IPS-20b (cell line): ENCODE results near the gene CDC42EP4.

Experiments
- H3K27ac ChIP-seq: one replicate; pipeline ENCODE4 v1.5.1; 2013; ENCODE audit warnings: low read length
- H3K27me3 ChIP-seq: 2 replicates; pipeline ENCODE4 v1.6.1; 2013; ENCODE audit warnings: mild to moderate bottlenecking, low read length, inconsistent platforms; ENCODE audit not compliant: insufficient read depth
- H3K36me3 ChIP-seq: 2 replicates; pipeline ENCODE4 v1.6.1; 2013; ENCODE audit warnings: low read depth, mild to moderate bottlenecking, inconsistent platforms, low read length, moderate library complexity; ENCODE audit not compliant: insufficient read depth
- H3K4me1 ChIP-seq: 2 replicates; pipeline ENCODE4 v1.6.1; 2013; ENCODE audit warnings: mild to moderate bottlenecking, control low read depth, inconsistent platforms, low read length, moderate library complexity; ENCODE audit not compliant: insufficient read depth
- H3K4me3 ChIP-seq: 2 replicates; pipeline ENCODE4 v1.5.1; 2013; ENCODE audit warnings: mild to moderate bottlenecking, low read length, inconsistent platforms
- H3K9ac ChIP-seq: 2 replicates; pipeline ENCODE4 v1.6.1; 2013; ENCODE audit warnings: low read depth, mild to moderate bottlenecking, inconsistent platforms, low read length, moderate library complexity
- H3K9me3 ChIP-seq: 2 replicates; pipeline ENCODE4 v1.6.1; 2013; ENCODE audit warnings: mild to moderate bottlenecking, low read depth, low read length, inconsistent platforms; ENCODE audit not compliant: insufficient read depth

CDC42EP4 gene

GRCh38 chr17:73280191-73280590, 31.6 kb downstream of the CDC42EP4 start:
- Histone ChIP-seq H3K4me3 (no peak overlapping the region), H3K27ac (no peak overlapping the region), H3K9ac (no peak overlapping the region), H3K9me3 (no peaks in the 10 kb centered on the region), H3K4me1 (peaks cover 3% of the 10 kb centered on the region; the same call in 1 of the 2 replicates), H3K36me3 (no peaks in the 10 kb centered on the region), H3K27me3 (no peaks in the 10 kb centered on the region)

GRCh38 chr17:73279704-73280103, 32.1 kb downstream of the CDC42EP4 start:
- Histone ChIP-seq H3K27ac (no peak overlapping the region), H3K9ac (no peak overlapping the region), H3K4me3 (no peak overlapping the region), H3K4me1 (peaks cover 3% of the 10 kb centered on the region; the same call in 1 of the 2 replicates), H3K27me3 (no peaks in the 10 kb centered on the region), H3K36me3 (no peaks in the 10 kb centered on the region), H3K9me3 (no peaks in the 10 kb centered on the region)

GRCh38 chr17:73278465-73279453, 33.0 kb downstream of the CDC42EP4 start:
- Histone ChIP-seq H3K9ac (no peak overlapping the region), H3K27ac (no peak overlapping the region), H3K27me3 (no peaks in the 10 kb centered on the region), H3K4me3 (no peak overlapping the region), H3K36me3 (no peaks in the 10 kb centered on the region), H3K9me3 (no peaks in the 10 kb centered on the region), H3K4me1 (no peaks in the 10 kb centered on the region; the same call in 1 of the 2 replicates)

GRCh38 chr17:73278049-73278464, 33.7 kb downstream of the CDC42EP4 start:
- H3K27ac ChIP-seq: no peak overlapping the region
- no peaks in the 10 kb centered on the region for H3K4me1 ChIP-seq
- H3K36me3 ChIP-seq: no peaks in the 10 kb centered on the region
- no peaks in the 10 kb centered on the region for H3K27me3 ChIP-seq
- no peak overlapping the region for H3K4me3 ChIP-seq
- H3K9ac ChIP-seq: no peak overlapping the region
- no peaks in the 10 kb centered on the region for H3K9me3 ChIP-seq

- Histone ChIP-seq H3K9me3 (no peaks in the 10 kb centered on the region), H3K27ac (no peak overlapping the region), H3K4me1 (no peaks in the 10 kb centered on the region), H3K27me3 (no peaks in the 10 kb centered on the region), H3K9ac (no peak overlapping the region), H3K36me3 (no peaks in the 10 kb centered on the region), H3K4me3 (no peak overlapping the region)
These were observed 37.3 kb downstream of the CDC42EP4 start for GRCh38 chr17:73274490-73274889.

GRCh38 chr17:73272906-73273218, 38.9 kb downstream of the CDC42EP4 start:
- Histone ChIP-seq H3K4me1 (no peaks in the 10 kb centered on the region), H3K36me3 (no peaks in the 10 kb centered on the region), H3K27me3 (no peaks in the 10 kb centered on the region), H3K9me3 (no peaks in the 10 kb centered on the region), H3K4me3 (no peak overlapping the region), H3K9ac (no peak overlapping the region), H3K27ac (no peak overlapping the region)

- H3K27ac ChIP-seq: no peak overlapping the region
- no peaks in the 10 kb centered on the region for H3K9me3 ChIP-seq
- H3K27me3 ChIP-seq: no peaks in the 10 kb centered on the region
- no peaks in the 10 kb centered on the region for H3K4me1 ChIP-seq
- H3K9ac ChIP-seq: no peak overlapping the region
- no peak overlapping the region for H3K4me3 ChIP-seq
- H3K36me3 ChIP-seq: no peaks in the 10 kb centered on the region
These were observed 40.7 kb downstream of the CDC42EP4 start for GRCh38 chr17:73271072-73271471.

- Histone ChIP-seq H3K27ac (no peak overlapping the region), H3K9ac (no peak overlapping the region), H3K36me3 (no peaks in the 10 kb centered on the region), H3K4me1 (no peaks in the 10 kb centered on the region), H3K4me3 (no peak overlapping the region), H3K9me3 (no peaks in the 10 kb centered on the region), H3K27me3 (no peaks in the 10 kb centered on the region)
These were observed 42.0 kb downstream of the CDC42EP4 start for GRCh38 chr17:73269791-73270190.

GRCh38 chr17:73269329-73269615, 42.5 kb downstream of the CDC42EP4 start:
- H3K27ac ChIP-seq: no peak overlapping the region
- no peaks in the 10 kb centered on the region for H3K4me1 ChIP-seq
- H3K27me3 ChIP-seq: no peaks in the 10 kb centered on the region
- no peaks in the 10 kb centered on the region for H3K36me3 ChIP-seq
- H3K9me3 ChIP-seq: no peaks in the 10 kb centered on the region
- H3K4me3 ChIP-seq: no peak overlapping the region
- no peak overlapping the region for H3K9ac ChIP-seq

- Histone ChIP-seq H3K27ac (no peak overlapping the region), H3K27me3 (no peaks in the 10 kb centered on the region), H3K9me3 (no peaks in the 10 kb centered on the region), H3K9ac (no peak overlapping the region), H3K36me3 (no peaks in the 10 kb centered on the region), H3K4me1 (no peaks in the 10 kb centered on the region), H3K4me3 (no peak overlapping the region)
These were observed 43.0 kb downstream of the CDC42EP4 start for GRCh38 chr17:73268582-73269328.

- Histone ChIP-seq H3K27ac (no peak overlapping the region), H3K27me3 (peaks cover 6% of the 10 kb centered on the region), H3K9ac (no peak overlapping the region), H3K4me1 (peaks cover 4% of the 10 kb centered on the region), H3K9me3 (no peaks in the 10 kb centered on the region), H3K4me3 (no peak overlapping the region), H3K36me3 (no peaks in the 10 kb centered on the region)
These were observed 43.9 kb downstream of the CDC42EP4 start for GRCh38 chr17:73267648-73268537.
